ENCODE data around the gene PAPLN.

DNA sequence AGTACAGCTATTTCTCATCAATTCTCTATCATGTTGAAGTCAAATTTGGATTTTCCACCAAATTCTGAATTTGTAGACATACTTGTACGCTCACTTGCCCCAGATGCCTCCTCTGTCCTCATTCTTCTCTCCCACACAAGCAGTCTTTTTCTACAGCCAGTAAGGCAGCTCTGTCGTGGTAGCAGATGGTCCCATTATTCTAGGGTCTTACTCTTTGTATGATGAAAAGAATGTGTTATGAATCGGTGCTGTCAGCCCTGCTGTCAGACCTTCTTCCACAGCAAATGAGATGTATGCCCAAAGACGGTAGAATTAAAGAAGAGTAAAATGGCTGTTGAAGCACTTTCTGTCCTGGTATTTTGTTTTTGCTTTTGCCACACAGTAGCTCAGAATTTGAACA, 17.2 kb upstream of the PAPLN start:
- TF ChIP-seq CTCF (IDR thresholded peaks at IDR 0.05; ENCODE audit: insufficient read depth, low read length, poor library complexity, severe bottlenecking) = no peak
- no peak for TF ChIP-seq EZH2phosphoT487 (conservative IDR thresholded peaks at IDR 0.05; ENCODE audit: low read length)

All from SU-DHL-6 (cell line).